K562 (cell line): ENCODE measurements around the gene TMEM217. TPM values are rescaled to one million over a fixed set of nuclear protein-coding genes. Genes with fewer than 3 reads are reported as not detected.

Experiments used
- CXXC5 ChIP-seq: fragments of 250-450 bp; sonication (Bioruptor Pico); IDR thresholded peaks from 2 replicates; pipeline ENCODE4 v1.8.0; 2022; ENCODE audit warnings: inconsistent platforms, mild to moderate bottlenecking, moderate library complexity
- ETS2 ChIP-seq: IDR thresholded peaks from 2 replicates; pipeline ENCODE4 v1.6.1; 2016; ENCODE audit warnings: borderline replicate concordance, missing genetic modification characterization, mild to moderate bottlenecking, moderate library complexity, missing compliant biosample characterization; ENCODE audit not compliant: poor library complexity, severe bottlenecking
- FOXK1 ChIP-seq: sonication (generic); formaldehyde crosslinking; IDR thresholded peaks from 2 replicates; pipeline ENCODE4 v1.8.0; 2022; ENCODE audit warnings: missing genetic modification reagents, mild to moderate bottlenecking, borderline replicate concordance
- GABPB1 ChIP-seq: sonication (generic); formaldehyde crosslinking; IDR thresholded peaks from 2 replicates; pipeline ENCODE4 v1.8.0; 2022; ENCODE audit warnings: mild to moderate bottlenecking, missing genetic modification reagents
- PHB2 ChIP-seq: fragments of 450-650 bp; IDR thresholded peaks from 2 replicates; pipeline ENCODE4 v1.6.1; 2017; ENCODE audit warnings: low read depth
- RB1 ChIP-seq: fragments of 450-650 bp; IDR thresholded peaks from 2 replicates; pipeline ENCODE4 v1.6.1; 2017; ENCODE audit warnings: low read depth, mild to moderate bottlenecking
- ZNF23 ChIP-seq: fragments of 250-450 bp; sonication (Bioruptor Pico); IDR thresholded peaks from 2 replicates; pipeline ENCODE4 v1.4.0; 2020; ENCODE audit warnings: mild to moderate bottlenecking
- polyA plus RNA-seq, 8 experiments: library from polyadenylated mRNA; depleted of rRNA in 4 of 8; stranded (reverse) in 5 of 8; unstranded in 3 of 8; fragments of >200 nt; fragmentation: Nextera tagmentation in 2 of 8; fragmentation: Illumina TruSeq in 1 of 8; extraction: Ambion mirVana in 2 of 8; extraction: Trizol in 1 of 8; gene quantifications; 2 replicates each; pipeline versions ENCODE4 v1.2.1 to v1.2.3, GENCODE V29; 2011 to 2014; ENCODE audit warnings: inconsistent platforms in 1 of 8, missing spikeins in 1 of 8
- total RNA-seq, 7 experiments: library from RNA; depleted of rRNA in 6 of 7; stranded (reverse); fragments of >200 nt in 6 of 7; fragmentation: Illumina TruSeq in 2 of 7; extraction: Trizol in 2 of 7; gene quantifications; 2 replicates each; pipeline versions ENCODE4 v1.2.1 to v1.2.3, GENCODE V29; 2011 to 2021; ENCODE audit warnings: low replicate concordance in 1 of 7
- TF ChIP-seq, protein P1 (sequence below), 2 experiments: fragments of 150-350 bp in 1 of 2; IDR thresholded peaks; 2 replicates each; pipeline ENCODE4 v1.6.1; 2012 to 2016; ENCODE audit warnings: low read depth in 2 of 2, low read length in 2 of 2, mild to moderate bottlenecking in 1 of 2, moderate library complexity in 1 of 2
- TF ChIP-seq, protein P2 (sequence below): fragments of 250-450 bp; sonication (Bioruptor Pico); IDR thresholded peaks from 2 replicates; pipeline ENCODE4 v1.5.0; 2021; ENCODE audit warnings: mild to moderate bottlenecking, moderate library complexity
- TF ChIP-seq, protein P3 (sequence below): fragments of 450-650 bp; IDR thresholded peaks from 2 replicates; pipeline ENCODE4 v1.6.1; 2016; ENCODE audit warnings: borderline replicate concordance
- TF ChIP-seq, protein P4 (sequence below): sonication (generic); formaldehyde crosslinking; IDR thresholded peaks from 2 replicates; pipeline ENCODE4 v1.8.0; 2022; ENCODE audit warnings: missing genetic modification reagents, mild to moderate bottlenecking, borderline replicate concordance
- TF ChIP-seq, protein P5 (sequence below): sonication (generic); formaldehyde crosslinking; IDR thresholded peaks from 2 replicates; pipeline ENCODE4 v1.8.1; 2023; ENCODE audit warnings: mild to moderate bottlenecking, missing genetic modification reagents

The TMEM217 gene
- total and polyA plus RNA-seq, 9 of the 15 experiments (the other 6 are each of a cell fraction or from before 2014, with no cell fraction given), result 1.3 to 8.0 (median 1.9) TPM

DNA sequence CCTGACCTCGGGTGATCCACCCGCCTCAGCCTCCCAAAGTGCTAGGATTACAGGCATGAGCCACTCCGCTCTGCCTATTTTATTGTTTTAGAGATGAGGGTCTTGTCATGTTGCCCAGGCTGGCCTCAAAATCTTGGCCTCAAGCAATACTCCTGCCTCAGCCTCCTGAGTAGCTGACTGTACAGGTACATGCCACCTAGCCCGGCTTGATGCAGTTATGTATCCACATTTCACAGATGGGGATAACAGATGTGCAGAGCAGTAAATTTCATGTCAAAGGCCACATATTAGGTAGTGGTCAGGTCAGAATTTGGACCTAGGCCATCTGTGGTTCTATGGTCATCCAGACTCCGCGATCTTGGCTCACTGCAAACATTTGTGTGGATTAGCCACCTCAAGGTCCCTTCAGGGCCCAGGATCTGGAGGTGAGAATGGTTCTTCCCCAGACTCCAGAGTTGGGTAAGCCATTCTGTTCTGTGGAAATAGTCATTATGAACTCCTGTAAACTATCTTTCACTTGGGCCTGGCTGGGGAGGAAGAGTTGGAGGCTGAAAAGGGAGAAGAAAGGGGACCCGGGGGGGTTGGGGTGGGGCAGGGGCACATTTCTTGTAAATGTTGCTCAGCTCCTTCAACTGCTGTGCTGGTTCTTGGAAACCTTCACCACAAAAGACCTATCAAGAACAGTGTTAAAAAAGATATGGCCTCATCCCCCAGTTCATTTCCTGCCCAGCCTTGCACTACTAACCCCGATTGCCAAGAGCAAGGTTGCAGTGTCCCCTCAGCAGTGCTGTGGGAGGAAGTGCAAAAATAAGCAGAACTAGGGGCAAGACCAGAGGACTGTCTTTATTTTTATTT is 75.0 kb downstream of the TMEM217 start (continued):
- TF ChIP-seq, protein P1, sequence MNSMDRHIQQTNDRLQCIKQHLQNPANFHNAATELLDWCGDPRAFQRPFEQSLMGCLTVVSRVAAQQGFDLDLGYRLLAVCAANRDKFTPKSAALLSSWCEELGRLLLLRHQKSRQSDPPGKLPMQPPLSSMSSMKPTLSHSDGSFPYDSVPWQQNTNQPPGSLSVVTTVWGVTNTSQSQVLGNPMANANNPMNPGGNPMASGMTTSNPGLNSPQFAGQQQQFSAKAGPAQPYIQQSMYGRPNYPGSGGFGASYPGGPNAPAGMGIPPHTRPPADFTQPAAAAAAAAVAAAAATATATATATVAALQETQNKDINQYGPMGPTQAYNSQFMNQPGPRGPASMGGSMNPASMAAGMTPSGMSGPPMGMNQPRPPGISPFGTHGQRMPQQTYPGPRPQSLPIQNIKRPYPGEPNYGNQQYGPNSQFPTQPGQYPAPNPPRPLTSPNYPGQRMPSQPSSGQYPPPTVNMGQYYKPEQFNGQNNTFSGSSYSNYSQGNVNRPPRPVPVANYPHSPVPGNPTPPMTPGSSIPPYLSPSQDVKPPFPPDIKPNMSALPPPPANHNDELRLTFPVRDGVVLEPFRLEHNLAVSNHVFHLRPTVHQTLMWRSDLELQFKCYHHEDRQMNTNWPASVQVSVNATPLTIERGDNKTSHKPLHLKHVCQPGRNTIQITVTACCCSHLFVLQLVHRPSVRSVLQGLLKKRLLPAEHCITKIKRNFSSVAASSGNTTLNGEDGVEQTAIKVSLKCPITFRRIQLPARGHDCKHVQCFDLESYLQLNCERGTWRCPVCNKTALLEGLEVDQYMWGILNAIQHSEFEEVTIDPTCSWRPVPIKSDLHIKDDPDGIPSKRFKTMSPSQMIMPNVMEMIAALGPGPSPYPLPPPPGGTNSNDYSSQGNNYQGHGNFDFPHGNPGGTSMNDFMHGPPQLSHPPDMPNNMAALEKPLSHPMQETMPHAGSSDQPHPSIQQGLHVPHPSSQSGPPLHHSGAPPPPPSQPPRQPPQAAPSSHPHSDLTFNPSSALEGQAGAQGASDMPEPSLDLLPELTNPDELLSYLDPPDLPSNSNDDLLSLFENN (IDR thresholded peaks at IDR 0.05; ENCODE audit: low read depth in 2 of 2, low read length in 2 of 2), result peak in 1 of 2 experiments; percentile 93; a peak in 2 of 4 replicates
- TF ChIP-seq, protein P2, sequence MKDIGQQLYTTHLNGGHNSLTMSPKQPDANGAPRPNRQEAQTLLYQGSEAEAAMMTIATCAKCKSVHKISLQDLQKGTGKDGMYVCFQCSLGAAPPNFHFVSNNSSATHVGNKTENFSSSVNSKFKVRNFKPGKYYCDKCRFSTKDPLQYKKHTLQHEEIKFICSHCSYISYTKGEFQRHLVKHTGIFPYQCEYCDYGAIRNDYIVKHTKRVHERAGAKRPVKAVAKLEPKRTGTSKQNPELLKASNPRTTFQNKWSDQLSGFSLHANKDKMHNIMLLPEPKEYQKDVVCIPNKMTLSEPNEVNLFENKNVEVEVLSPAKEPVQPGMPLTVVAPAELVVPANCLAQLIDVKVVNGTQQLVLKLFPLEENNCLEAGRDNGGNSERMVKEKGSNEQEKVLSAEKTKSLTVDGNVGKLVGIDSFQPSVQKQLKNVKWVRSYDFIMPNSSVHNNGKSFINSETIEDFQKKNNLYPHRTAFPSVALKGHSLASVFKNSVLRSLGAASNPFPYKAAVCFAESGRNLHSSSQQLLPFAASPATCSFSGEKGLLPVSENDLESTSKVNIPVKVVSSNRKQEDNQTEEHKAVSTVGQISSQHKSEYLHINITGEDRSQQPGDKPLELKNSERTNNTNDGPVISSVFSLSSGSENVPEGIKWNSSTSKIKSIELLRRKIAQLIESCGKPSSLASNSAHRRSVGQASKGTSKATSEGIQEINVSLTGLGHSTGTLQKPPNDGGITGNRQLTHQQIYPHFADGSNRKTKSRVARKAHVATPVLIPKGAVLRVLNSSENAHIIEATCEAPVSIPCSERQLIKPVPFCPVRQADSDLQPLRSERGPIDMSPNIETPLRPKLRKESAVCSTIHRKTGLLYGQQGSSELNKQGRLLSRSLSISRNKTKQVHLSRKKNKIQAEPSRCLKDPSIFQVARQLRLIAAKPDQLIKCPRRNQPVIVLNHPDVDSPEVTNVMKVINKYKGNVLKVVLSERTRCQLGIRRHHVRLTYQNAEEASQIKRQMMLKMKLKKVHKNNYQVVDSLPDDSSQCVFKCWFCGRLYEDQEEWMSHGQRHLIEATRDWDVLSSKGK, result no peak
- TF ChIP-seq, protein P3, sequence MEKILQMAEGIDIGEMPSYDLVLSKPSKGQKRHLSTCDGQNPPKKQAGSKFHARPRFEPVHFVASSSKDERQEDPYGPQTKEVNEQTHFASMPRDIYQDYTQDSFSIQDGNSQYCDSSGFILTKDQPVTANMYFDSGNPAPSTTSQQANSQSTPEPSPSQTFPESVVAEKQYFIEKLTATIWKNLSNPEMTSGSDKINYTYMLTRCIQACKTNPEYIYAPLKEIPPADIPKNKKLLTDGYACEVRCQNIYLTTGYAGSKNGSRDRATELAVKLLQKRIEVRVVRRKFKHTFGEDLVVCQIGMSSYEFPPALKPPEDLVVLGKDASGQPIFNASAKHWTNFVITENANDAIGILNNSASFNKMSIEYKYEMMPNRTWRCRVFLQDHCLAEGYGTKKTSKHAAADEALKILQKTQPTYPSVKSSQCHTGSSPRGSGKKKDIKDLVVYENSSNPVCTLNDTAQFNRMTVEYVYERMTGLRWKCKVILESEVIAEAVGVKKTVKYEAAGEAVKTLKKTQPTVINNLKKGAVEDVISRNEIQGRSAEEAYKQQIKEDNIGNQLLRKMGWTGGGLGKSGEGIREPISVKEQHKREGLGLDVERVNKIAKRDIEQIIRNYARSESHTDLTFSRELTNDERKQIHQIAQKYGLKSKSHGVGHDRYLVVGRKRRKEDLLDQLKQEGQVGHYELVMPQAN, result no peak
- TF ChIP-seq PHB2 (peak; percentile 75; the same call in 1 of the 2 replicates), GABPB1 (CRISPR knock-in tag) (peak; percentile 57; the same call in 1 of the 2 replicates), ETS2 (tag) (no peak), RB1 (peak; percentile 53; the same call in 1 of the 2 replicates), FOXK1 (CRISPR knock-in tag) (no peak), ZNF23 (CRISPR knock-in tag) (no peak), CXXC5 (peak; percentile 81)
- TF ChIP-seq, protein P4, sequence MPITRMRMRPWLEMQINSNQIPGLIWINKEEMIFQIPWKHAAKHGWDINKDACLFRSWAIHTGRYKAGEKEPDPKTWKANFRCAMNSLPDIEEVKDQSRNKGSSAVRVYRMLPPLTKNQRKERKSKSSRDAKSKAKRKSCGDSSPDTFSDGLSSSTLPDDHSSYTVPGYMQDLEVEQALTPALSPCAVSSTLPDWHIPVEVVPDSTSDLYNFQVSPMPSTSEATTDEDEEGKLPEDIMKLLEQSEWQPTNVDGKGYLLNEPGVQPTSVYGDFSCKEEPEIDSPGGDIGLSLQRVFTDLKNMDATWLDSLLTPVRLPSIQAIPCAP (CRISPR knock-in tag), result no peak
- TF ChIP-seq, protein P5, sequence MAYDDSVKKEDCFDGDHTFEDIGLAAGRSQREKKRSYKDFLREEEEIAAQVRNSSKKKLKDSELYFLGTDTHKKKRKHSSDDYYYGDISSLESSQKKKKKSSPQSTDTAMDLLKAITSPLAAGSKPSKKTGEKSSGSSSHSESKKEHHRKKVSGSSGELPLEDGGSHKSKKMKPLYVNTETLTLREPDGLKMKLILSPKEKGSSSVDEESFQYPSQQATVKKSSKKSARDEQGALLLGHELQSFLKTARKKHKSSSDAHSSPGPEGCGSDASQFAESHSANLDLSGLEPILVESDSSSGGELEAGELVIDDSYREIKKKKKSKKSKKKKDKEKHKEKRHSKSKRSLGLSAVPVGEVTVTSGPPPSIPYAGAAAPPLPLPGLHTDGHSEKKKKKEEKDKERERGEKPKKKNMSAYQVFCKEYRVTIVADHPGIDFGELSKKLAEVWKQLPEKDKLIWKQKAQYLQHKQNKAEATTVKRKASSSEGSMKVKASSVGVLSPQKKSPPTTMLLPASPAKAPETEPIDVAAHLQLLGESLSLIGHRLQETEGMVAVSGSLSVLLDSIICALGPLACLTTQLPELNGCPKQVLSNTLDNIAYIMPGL (CRISPR knock-in tag), result no peak
